Astrocyte (in vitro differentiated cells and primary cell): ENCODE results near the gene SUFU. TPM values are rescaled to one million over a fixed set of nuclear protein-coding genes. Genes with fewer than 3 reads are reported as not detected.

Source experiments
- DNase-seq: peaks from one replicate; pipeline ENCODE4 v3.0.0-alpha.2; 2010; ENCODE audit warnings: low read depth
- FAIRE-seq: peaks from 2 replicates; lab custom pipeline; 2011; peaks lifted over from hg19 to GRCh38; lab: Jason Lieb, UNC
- H2AFZ ChIP-seq: 2 replicates; pipeline ENCODE4 v1.6.0; 2012; ENCODE audit warnings: low read depth, low read length, inconsistent platforms
- H3K27ac ChIP-seq: 2 replicates; pipeline ENCODE4 v1.5.1; 2011; ENCODE audit warnings: low read depth, low read length, inconsistent platforms
- H3K27me3 ChIP-seq: 2 replicates; pipeline ENCODE4 v1.6.0; 2011; ENCODE audit warnings: low read length, inconsistent platforms; ENCODE audit not compliant: insufficient read depth
- H3K36me3 ChIP-seq: 2 replicates; pipeline ENCODE4 v1.5.1; 2011; ENCODE audit warnings: low read length, inconsistent platforms; ENCODE audit not compliant: insufficient read depth
- H3K4me1 ChIP-seq: 2 replicates; pipeline ENCODE4 v1.5.1; 2011; ENCODE audit warnings: low read length, inconsistent platforms; ENCODE audit not compliant: insufficient read depth
- H3K4me2 ChIP-seq: 2 replicates; pipeline ENCODE4 v1.6.0; 2012; ENCODE audit warnings: low read length, inconsistent platforms
- H3K4me3 ChIP-seq: 2 replicates; pipeline ENCODE4 v1.5.1; 2011; ENCODE audit warnings: low read depth, mild to moderate bottlenecking, low read length, inconsistent platforms; ENCODE audit not compliant: insufficient read depth
- H3K79me2 ChIP-seq: 2 replicates; pipeline ENCODE4 v1.6.0; 2012; ENCODE audit warnings: mild to moderate bottlenecking, low read length, inconsistent platforms; ENCODE audit not compliant: insufficient read depth
- H3K9ac ChIP-seq: 2 replicates; pipeline ENCODE4 v1.6.0; 2012; ENCODE audit warnings: mild to moderate bottlenecking, low read length, inconsistent platforms
- H3K9me3 ChIP-seq: 2 replicates; pipeline ENCODE4 v1.5.1; 2012; ENCODE audit warnings: low read depth, mild to moderate bottlenecking, low read length, inconsistent platforms; ENCODE audit not compliant: insufficient read depth
- H4K20me1 ChIP-seq: 2 replicates; pipeline ENCODE4 v1.6.0; 2012; ENCODE audit warnings: low read length, inconsistent platforms; ENCODE audit not compliant: insufficient read depth
- H3K27ac Mint-ChIP-seq: one replicate; pipeline ENCODE4 v1.8.0; 2021; ENCODE audit warnings: mild to moderate bottlenecking, mixed read lengths; ENCODE audit not compliant: unreplicated experiment
- H3K27me3 Mint-ChIP-seq: one replicate; pipeline ENCODE4 v1.8.0; 2021; ENCODE audit warnings: low read depth, mixed read lengths; ENCODE audit not compliant: unreplicated experiment
- H3K36me3 Mint-ChIP-seq: one replicate; pipeline ENCODE4 v1.8.0; 2021; ENCODE audit warnings: low read depth, mixed read lengths; ENCODE audit not compliant: unreplicated experiment
- H3K4me1 Mint-ChIP-seq: one replicate; pipeline ENCODE4 v1.8.0; 2021; ENCODE audit warnings: low read depth, mixed read lengths; ENCODE audit not compliant: unreplicated experiment
- H3K4me3 Mint-ChIP-seq: one replicate; pipeline ENCODE4 v1.8.0; 2021; ENCODE audit warnings: mild to moderate bottlenecking, moderate library complexity, mixed read lengths; ENCODE audit not compliant: unreplicated experiment
- H3K9me3 Mint-ChIP-seq: one replicate; pipeline ENCODE4 v1.8.0; 2021; ENCODE audit warnings: mild to moderate bottlenecking, mixed read lengths; ENCODE audit not compliant: unreplicated experiment
- CTCF ChIP-seq: IDR thresholded peaks from 2 replicates; pipeline ENCODE4 v1.5.1; 2011; ENCODE audit warnings: low read depth, mild to moderate bottlenecking, inconsistent platforms, low read length, moderate library complexity; ENCODE audit not compliant: insufficient read depth
- EZH2 ChIP-seq: IDR thresholded peaks from 2 replicates; pipeline ENCODE4 v1.6.1; 2012; ENCODE audit warnings: mild to moderate bottlenecking, low read length, inconsistent platforms; ENCODE audit not compliant: insufficient read depth
- total RNA-seq: library from RNA; stranded (reverse); gene quantifications from 2 replicates; pipeline ENCODE4 v1.2.1, GENCODE V29; 2021

Gene SUFU
- total RNA-seq, 1 donor from 2014 or later, result 25.8 TPM

- Mint-ChIP-seq H3K27ac (no peak overlapping the region), H3K4me1 (peaks cover 4% of the 10 kb centered on the region), H3K9me3 (no peaks in the 10 kb centered on the region), H3K4me3 (no peak overlapping the region), H3K36me3 (no peaks in the 10 kb centered on the region), H3K27me3 (peaks cover 3% of the 10 kb centered on the region)
- Histone ChIP-seq H2AFZ (no peak overlapping the region), H3K36me3 (no peaks in the 10 kb centered on the region), H3K9ac (no peak overlapping the region), H3K79me2 (no peaks in the 10 kb centered on the region), H3K27ac (no peak overlapping the region), H3K4me2 (no peak overlapping the region), H3K4me1 (no peaks in the 10 kb centered on the region), H3K27me3 (no peaks in the 10 kb centered on the region), H4K20me1 (no peaks in the 10 kb centered on the region), H3K4me3 (no peak overlapping the region), H3K9me3 (no peaks in the 10 kb centered on the region)
- no peak for FAIRE-seq
- no peak for DNase-seq
- no peak for TF ChIP-seq CTCF
Observed at GRCh38 chr10:102470579-102471546, 32.9 kb upstream of the SUFU start.

DNA sequence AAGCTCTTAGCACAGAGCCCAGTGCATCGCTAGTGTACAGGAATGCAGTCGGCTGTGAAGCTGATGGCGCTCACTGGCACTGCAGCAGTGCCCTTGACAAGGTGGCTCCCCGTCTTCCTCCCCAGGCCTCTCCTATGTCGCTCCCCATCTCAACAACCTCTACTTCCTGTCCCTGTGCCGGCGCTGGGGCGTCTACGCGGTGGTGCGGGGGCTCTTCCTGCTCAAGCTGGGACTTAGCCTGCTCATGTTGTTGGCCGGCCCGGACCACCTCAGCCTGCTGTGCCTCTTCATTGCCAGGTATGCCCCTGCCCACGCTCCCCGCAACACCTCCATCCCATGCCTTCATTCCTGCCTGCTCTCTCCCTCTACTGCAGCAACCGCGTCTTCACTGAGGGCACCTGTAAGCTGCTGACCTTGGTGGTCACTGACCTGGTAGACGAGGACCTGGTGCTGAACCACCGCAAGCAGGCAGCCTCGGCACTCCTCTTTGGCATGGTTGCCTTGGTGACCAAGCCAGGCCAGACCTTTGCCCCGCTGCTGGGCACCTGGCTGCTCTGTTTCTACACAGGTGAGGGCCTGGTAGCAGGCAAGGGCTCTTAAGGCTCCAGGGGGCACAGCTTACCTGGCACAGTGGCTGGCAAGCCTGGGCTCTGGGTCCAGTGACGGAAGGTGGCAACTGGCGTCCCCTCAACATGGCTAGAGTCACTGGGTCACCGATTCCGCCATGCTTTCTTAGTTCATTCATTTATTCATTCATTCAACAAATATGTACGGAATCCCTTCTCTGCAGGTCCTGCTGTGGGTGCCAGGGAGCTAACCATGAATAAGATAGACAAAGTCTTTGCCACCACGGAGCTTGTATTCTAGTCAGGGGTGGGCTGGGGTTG, 30.1 kb upstream of the SUFU start:
- no peaks in the 10 kb centered on the region for H3K79me2 ChIP-seq
- H3K27me3 Mint-ChIP-seq, result peaks cover 3% of the 10 kb centered on the region
- TF ChIP-seq EZH2 (no peak), CTCF (no peak)
- no peak overlapping the region for H3K4me2 ChIP-seq
- no peak overlapping the region for H3K27ac Mint-ChIP-seq
- H3K4me1 ChIP-seq, result no peaks in the 10 kb centered on the region
- peaks cover 7% of the 10 kb centered on the region for H3K4me1 Mint-ChIP-seq
- peaks cover 1% of the 10 kb centered on the region for H4K20me1 ChIP-seq
- peaks cover 3% of the 10 kb centered on the region for H3K36me3 ChIP-seq
- no peak overlapping the region for H3K9ac ChIP-seq
- H3K9me3 Mint-ChIP-seq, result no peaks in the 10 kb centered on the region
- H3K4me3 Mint-ChIP-seq, result no peak overlapping the region
- H3K36me3 Mint-ChIP-seq, result no peaks in the 10 kb centered on the region
- no peaks in the 10 kb centered on the region for H3K9me3 ChIP-seq
- no peaks in the 10 kb centered on the region for H3K27me3 ChIP-seq
- no peak for FAIRE-seq
- no peak overlapping the region for H3K27ac ChIP-seq
- no peak overlapping the region for H2AFZ ChIP-seq
- no peak overlapping the region for H3K4me3 ChIP-seq
- DNase-seq, result no peak
